Measurements from ENCODE around the gene ATRX.
"Not testable (repeated sequence)": the region's sequence is repeated elsewhere in the genome, so short reads cannot be mapped to it uniquely, and the experiment has no call there.

ATRX gene

DNA sequence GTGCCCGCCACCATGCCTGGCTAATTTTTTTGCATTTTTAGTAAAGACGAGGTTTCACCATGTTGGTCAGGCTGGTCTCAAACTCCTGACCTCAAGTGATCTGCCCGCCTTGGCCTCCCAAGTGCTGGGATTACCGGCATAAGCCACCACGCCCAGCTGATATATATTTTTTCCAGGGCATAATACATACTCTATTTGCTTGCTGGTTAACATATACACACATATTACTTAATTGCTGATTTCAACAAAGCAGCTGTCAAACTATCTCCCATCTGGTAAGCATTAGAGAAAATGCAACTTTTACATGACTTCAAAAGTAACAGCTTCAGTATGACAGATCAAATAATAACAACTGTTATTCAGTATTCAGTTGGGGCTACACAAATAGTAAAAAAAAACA, 164.6 kb downstream of the ATRX start:
- DNase-seq: not testable (repeated sequence)

GRCh38 chrX:77617206-77617605, 168.8 kb downstream of the ATRX start:
- DNase-seq: no peak

DNA sequence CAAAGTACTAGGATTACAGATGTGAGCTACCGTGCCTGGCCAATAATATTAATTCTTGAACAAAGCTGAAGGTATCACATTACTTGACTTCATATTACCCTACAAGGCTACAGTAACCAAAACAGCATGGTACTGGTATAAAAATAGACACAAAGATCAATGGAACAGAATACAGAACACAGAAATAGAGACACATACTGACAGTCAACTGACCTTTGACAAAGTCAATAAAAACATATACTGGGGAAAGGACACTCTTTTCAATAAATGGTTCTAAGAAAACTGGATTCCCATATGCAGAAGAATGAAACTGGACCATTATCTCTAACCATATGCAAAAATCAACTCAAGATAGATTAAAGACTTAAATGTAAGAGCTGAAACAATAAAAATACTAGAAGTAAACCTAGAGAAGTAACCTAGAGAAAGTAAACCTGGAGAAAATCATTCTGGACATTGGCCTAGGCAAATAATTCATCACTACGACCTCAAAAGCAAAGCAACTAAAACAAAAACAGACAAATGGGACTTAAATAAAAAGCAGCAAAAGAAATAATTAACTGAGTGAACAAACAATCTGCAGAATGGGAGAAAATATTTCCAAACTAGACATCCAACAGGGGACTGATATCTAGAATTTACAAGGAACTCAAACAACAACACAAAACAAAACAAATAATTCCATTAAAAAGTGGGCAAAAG, 182.2 kb downstream of the ATRX start:
- DNase-seq: no peak

DNA sequence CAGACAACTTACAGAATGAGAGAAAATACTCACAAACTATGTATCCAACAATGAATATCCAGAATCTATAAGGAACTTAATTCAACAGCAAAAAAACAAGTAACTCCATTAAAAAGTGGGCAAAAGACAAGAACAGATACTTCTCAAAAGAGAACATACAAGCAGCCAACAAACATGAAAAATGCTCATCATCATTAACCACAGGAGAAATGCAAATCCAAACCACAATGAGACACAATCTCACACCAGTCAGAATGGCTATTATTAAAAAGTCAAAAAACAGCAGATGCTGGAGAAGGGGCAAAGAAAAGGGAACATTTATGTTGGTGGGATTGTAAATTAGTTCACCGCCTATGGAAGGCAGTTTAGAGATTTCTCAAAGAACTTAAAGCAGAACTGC, 188.5 kb downstream of the ATRX start:
- no peak for DNase-seq

- no peak for DNase-seq
These were observed 188.9 kb downstream of the ATRX start for GRCh38 chrX:77597090-77597489.

DNA sequence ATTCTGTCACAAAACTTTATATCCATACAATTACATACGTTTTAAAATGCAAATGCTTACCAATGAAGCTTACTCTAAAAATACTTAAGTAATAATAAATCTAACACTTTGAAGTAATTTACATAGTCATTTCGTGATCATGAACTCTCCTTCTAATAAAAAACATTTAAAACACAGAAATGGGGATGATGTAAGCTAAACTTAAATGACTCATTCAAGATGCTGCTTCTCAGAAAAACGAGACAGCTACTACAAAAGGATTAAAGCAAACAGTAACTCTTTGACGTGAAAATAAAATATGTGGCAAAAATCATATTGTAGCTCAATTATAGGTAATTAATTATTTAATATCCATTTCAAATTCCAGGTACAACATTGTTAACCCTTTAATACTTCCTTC, 190.2 kb downstream of the ATRX start:
- DNase-seq: no peak

DNA sequence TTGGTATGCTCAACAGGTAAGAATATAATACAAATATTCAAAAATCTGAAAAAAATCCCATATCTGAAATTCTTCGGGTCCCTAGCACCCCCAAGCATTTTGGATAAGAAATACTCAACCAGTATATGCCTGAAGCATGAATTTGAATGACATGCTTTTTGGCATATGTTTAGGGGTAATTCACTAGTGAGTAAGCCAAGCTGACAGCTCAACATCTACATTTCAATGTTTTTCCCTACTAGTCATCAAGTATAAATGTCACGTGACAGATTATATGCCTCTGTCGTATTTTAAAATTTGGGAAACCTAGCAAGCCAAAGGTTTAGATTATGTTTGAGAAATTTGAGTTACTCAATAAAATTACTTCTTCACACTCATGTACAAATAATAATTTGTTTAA, 213.7 kb downstream of the ATRX start:
- DNase-seq: no peak

DNA sequence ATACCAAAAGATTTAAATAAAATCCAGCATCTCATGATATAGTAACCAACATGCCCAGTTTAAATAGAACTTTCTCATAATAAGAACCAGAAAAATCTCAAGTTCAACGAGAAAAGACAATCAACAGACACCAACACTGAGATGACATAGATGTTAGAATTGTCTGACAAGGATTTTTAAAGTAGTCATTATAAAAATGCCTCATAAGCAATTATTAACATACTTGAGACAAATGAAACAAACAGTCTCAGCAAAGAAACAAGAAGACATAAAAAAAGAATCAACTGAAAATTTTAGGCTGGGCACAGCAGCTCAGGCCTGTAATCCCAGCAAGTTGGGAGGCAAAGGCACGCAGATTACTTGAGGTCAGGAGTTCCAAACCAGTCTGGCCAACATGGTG, 220.7 kb downstream of the ATRX start:
- DNase-seq: no peak

GRCh38 chrX:77564823-77565222, 221.2 kb downstream of the ATRX start:
- DNase-seq: no peak

DNA sequence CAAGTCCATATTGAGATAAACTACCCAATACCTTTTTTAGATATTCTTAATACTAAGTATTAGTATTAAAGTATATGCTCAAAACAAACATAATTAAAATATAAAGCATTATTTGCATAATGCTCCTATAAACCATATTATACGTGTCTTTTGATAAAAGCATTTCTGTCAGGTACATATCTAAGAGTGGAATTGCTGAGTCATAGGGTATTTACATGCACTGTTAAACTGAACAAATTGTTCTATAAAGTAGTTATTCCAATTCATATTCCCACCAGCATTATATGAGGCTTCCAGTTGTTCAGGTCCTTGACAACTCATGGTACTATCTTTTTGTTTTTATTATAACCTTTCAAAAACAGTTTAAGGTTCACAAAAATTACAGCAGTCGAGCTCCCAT, 224.6 kb downstream of the ATRX start:
- no peak for DNase-seq

- DNase-seq: no peak
These were observed 229.7 kb downstream of the ATRX start for GRCh38 chrX:77556276-77556675.

DNA sequence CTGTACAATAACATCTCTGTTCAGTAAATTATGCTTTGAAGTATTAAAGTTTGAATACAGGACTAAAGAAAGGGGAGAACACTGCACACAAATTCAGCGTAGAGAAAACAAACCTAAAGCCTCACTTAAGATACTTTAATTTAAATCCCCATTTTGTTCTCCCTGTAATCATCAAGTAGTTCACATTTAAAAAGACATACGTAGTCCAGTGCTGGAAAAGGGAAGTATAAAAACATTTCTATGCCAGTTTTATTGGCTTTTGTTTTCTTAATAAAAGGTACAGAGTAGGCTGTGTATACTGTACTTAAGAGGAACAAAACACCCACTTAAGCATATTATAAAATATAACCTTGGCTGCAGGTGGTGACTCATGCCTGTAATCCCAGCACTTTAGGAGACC, 237.3 kb downstream of the ATRX start:
- DNase-seq: no peak

DNA sequence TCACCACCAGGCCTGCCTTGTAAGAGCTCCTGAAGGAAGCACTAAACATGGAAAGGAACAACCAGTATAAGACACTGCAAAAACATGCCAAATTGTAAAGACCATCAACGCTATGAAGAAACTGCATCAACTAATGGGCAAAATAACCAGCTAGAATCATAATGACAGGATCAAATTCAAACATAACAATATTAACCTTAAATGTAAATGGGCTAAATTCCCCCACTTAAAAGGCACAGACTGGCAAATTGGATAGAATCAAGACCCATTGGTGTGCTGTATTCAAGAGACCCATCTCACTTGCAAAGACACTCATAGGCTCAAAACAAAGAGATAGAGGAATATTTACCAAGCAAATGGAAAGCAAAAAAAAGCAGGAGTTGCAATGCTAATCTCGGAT, 246.2 kb downstream of the ATRX start:
- DNase-seq: not testable (repeated sequence)

DNA sequence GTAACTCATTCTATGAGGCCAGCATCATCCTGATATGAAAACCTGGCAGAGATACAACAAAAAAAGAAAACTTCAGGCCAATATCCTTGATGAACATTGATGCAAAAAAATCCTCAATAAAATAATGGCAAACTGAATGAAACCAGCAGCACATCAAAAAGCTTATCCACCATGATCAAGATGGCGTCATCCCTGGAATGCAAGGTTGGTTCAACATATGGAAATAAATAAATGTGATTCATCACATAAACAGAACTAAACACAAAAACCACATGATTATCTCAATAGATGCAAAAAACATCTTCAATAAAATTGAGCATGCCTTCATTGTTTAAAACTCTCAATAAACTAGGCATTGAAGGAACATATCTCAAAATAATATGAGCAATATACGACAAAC, 254.8 kb downstream of the ATRX start:
- not testable (repeated sequence) for DNase-seq

DNA sequence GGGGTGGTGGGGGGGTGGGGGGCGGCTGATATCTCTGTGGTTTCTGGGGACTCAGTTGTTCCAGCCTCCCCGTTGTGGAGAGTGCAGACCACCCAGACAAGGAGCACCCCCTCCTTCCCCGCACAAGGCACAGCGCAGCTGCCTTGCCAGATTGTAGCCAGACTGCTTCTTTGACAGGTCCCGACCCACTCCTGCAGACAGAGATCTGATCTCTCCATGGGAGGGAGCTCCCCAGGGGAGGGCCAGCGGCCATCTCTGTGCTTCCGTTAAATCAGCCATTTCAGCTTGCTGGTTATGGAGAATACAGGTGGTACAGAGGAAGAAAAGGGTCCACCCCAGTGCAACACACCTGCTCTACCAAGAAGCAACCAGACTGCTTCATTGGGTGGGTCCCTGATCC, 258.0 kb downstream of the ATRX start:
- DNase-seq: no peak

DNA sequence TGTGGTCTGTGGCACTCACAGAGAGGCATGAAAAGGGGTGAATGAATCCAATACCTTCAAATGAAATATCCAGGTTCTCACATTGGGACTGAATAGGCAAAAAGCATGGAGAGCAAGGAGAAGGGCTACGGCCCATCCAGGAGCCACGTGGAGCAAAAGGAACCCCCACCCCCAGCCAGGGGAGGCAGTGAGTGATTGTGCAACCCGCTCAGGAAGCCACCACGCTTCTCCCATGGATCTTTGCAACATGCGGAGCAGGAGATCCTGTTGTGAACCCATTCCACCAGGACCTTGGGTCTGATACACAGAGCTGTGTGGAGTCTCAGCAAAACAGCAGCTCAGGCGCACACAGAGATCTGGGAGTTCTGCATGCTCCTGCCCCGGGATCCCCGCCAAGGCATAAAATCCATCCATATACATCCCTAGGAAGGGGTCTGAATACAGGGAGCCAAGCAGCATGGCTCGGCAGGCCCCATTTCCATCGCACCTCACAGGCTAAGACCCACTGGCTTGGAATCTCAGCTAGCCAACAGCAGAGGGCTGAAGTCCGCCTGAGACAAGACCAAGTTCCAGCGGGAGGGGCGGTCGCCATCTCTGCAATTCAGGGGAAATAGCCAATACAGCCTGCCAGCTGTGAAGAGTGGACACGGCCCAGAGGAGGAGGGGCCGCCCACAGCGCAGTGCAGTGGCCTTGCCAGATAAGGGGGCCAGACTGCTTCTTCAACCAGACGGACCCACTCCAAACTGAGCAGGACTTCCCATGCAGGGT, 258.6 kb downstream of the ATRX start:
- no peak for DNase-seq

DNA sequence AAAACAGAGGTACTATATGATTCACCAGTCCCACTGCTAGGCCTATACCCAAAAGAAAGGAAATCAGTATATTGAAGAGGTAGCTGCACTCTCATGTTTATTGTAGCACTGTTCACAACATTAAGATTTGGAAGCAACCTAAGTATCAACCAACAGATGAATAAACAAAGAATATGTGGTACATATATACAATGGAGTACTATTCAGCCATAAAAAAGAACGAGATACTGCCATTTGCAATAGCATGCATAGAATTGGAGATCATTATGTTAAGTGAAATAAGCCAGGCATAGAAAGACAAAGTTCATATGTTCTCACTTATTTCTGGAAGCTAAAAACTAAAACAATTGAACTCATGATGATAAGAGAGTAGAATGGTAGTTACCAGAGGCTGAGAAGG, 266.3 kb downstream of the ATRX start:
- no peak for DNase-seq

- no peak for DNase-seq
These were observed 271.8 kb downstream of the ATRX start for GRCh38 chrX:77514177-77514576.

- no peak for DNase-seq
These were observed 276.0 kb downstream of the ATRX start for GRCh38 chrX:77510007-77510406.

DNA sequence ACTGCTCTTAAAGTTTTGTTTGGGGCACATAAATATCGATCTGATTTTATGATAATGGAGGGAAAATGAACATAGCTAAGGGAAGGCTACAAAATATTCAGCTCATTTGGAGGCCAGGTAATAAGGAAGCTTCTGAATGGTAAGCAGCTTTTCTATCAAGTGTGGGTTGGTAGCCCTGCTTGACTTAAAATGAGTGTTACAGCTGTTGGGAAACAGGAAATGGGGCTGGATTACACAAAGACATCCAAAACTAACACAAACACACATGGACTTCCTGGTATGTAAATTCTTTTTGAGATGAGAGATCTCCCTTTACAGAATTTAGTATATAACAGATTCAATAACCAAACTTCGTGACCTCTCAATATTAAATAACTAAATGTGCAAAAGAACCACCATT, 280.8 kb downstream of the ATRX start:
- no peak for DNase-seq

- DNase-seq: no peak
These were observed 283.0 kb downstream of the ATRX start for GRCh38 chrX:77502951-77503525.

GRCh38 chrX:77500164-77500563, 285.9 kb downstream of the ATRX start:
- not testable (repeated sequence) for DNase-seq

DNA sequence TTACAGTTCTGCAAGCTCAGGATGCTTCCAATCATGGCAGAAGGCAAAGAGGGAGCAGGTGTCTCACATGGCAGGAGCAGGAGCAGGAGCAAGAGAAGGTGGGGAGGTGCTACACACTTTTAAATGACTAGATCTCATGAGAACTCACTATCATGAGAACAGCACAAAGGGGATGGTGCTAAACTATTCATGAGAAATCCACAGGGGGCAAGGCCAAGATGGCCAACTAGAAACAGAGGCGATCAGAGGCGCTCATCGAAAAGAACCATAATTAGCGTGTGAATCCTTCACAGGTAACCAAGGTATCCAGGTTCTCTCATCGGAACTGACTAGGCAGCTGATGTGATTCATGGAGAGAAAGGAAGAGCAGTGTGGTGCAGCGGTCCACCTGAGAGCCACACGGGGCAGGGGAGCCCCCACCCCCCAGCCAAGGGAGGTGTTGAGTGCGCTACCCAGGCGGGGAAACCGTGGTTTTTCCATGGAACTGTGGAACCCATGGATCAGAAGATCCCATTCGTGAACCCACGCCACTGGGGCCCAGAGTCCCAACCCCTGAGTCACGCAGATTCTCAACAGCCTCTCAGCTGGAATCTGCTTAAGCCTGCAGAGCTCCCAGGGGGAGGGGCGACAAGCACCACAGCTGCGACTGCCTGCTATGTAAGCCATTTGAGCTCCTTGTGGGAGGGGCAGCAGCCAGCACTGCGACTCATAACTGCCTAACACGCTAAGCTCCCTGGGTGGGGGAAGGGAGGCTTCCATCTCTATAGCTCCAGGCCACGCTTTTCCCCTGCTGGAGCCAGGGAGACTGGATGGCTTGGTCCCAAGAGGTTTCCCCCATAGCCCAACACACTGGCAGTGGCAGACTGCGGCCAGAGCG, 292.1 kb downstream of the ATRX start:
- DNase-seq: no peak
